Ectodermal cell (in vitro differentiated cells): Measurements from ENCODE around the gene CLHC1.

ENCODE experiments used
- H3K27ac ChIP-seq: 2 replicates; pipeline ENCODE4 v1.7.0; 2013; ENCODE audit warnings: mild to moderate bottlenecking, low read depth, low read length; ENCODE audit not compliant: insufficient read depth, poor library complexity, severe bottlenecking
- H3K27me3 ChIP-seq: 2 replicates; pipeline ENCODE4 v1.7.0; 2013; ENCODE audit warnings: mild to moderate bottlenecking, low read length; ENCODE audit not compliant: insufficient read depth, control insufficient read depth, poor library complexity, severe bottlenecking
- H3K36me3 ChIP-seq: one replicate; pipeline ENCODE4 v1.7.0; 2013; ENCODE audit warnings: low read length; ENCODE audit not compliant: control insufficient read depth, insufficient read depth
- H3K4me1 ChIP-seq: one replicate; pipeline ENCODE4 v1.7.0; 2013; ENCODE audit warnings: low read length; ENCODE audit not compliant: control insufficient read depth, insufficient read depth
- H3K4me3 ChIP-seq: 2 replicates; pipeline ENCODE4 v1.7.0; 2013; ENCODE audit warnings: low read depth, low read length, control low read depth; ENCODE audit not compliant: insufficient read depth
- H3K9me3 ChIP-seq: 2 replicates; pipeline ENCODE4 v1.7.0; 2013; ENCODE audit warnings: mild to moderate bottlenecking, low read length, moderate library complexity; ENCODE audit not compliant: control insufficient read depth
- WGBS, 2 experiments: methylation state at CpG; one replicate each; pipeline ENCODE4 v1.1.7; 2013; ENCODE audit warnings: missing lambda C conversion rate in 2 of 2; 5-methylcytosine and 5-hydroxymethylcytosine counted together

The CLHC1 gene

GRCh38 chr2:55154525-55155030 lies 77.5 kb downstream of the CLHC1 start:
- H3K36me3 ChIP-seq = no peaks in the 10 kb centered on the region

GRCh38 chr2:55153584-55154299 lies 78.4 kb downstream of the CLHC1 start:
- H3K36me3 ChIP-seq = no peaks in the 10 kb centered on the region
- H3K4me3 ChIP-seq = no peak overlapping the region
- H3K4me1 ChIP-seq = peaks cover 34% of the 10 kb centered on the region
- H3K27ac ChIP-seq = no peak overlapping the region
- H3K9me3 ChIP-seq = no peaks in the 10 kb centered on the region
- no peaks in the 10 kb centered on the region for H3K27me3 ChIP-seq
- WGBS, 2 experiments = 77 to 79% methylated on average over 10 of the region's 10 CpGs

More at GRCh38 chr2:55154525-55155030, 77.5 kb downstream of the CLHC1 start:
- 94 to 95% methylated on average over 3 of the region's 3 CpGs for WGBS, 2 experiments
- no peak overlapping the region for H3K4me3 ChIP-seq
- H3K9me3 ChIP-seq = no peaks in the 10 kb centered on the region
- H3K27me3 ChIP-seq = no peaks in the 10 kb centered on the region
- H3K27ac ChIP-seq = no peak overlapping the region
- H3K4me1 ChIP-seq = peaks cover 34% of the 10 kb centered on the region

- peaks cover 34% of the 10 kb centered on the region for H3K4me1 ChIP-seq
- WGBS, 2 experiments = 92 to 95% methylated on average over 14 of the region's 14 CpGs
Observed at GRCh38 chr2:55152475-55153412, 79.3 kb downstream of the CLHC1 start.

GRCh38 chr2:55151733-55152433 lies 80.2 kb downstream of the CLHC1 start:
- H3K9me3 ChIP-seq = no peaks in the 10 kb centered on the region
- no peak overlapping the region for H3K27ac ChIP-seq
- peaks cover 34% of the 10 kb centered on the region for H3K4me1 ChIP-seq
- no peaks in the 10 kb centered on the region for H3K36me3 ChIP-seq
- H3K27me3 ChIP-seq = no peaks in the 10 kb centered on the region
- H3K4me3 ChIP-seq = no peak overlapping the region

More at GRCh38 chr2:55152475-55153412, 79.3 kb downstream of the CLHC1 start:
- Histone ChIP-seq H3K4me3 (no peak overlapping the region), H3K27ac (no peak overlapping the region), H3K27me3 (no peaks in the 10 kb centered on the region), H3K9me3 (no peaks in the 10 kb centered on the region), H3K36me3 (no peaks in the 10 kb centered on the region)

- 91 to 94% methylated on average over 2 to 3 of the region's 3 CpGs for WGBS, 2 experiments
- Histone ChIP-seq H3K36me3 (no peaks in the 10 kb centered on the region), H3K4me3 (no peak overlapping the region), H3K4me1 (peaks cover 25% of the 10 kb centered on the region), H3K27me3 (no peaks in the 10 kb centered on the region), H3K27ac (no peak overlapping the region), H3K9me3 (no peaks in the 10 kb centered on the region)
Observed at GRCh38 chr2:55150834-55151233, 81.3 kb downstream of the CLHC1 start.

- H3K4me3 ChIP-seq = no peak overlapping the region
- H3K27me3 ChIP-seq = no peaks in the 10 kb centered on the region
- no peak overlapping the region for H3K27ac ChIP-seq
- 97 to 98% methylated on average over 2 of the region's 2 CpGs for WGBS, 2 experiments
- H3K4me1 ChIP-seq = peaks cover 6% of the 10 kb centered on the region
- H3K9me3 ChIP-seq = no peaks in the 10 kb centered on the region
- no peaks in the 10 kb centered on the region for H3K36me3 ChIP-seq
Observed at GRCh38 chr2:55148269-55148668, 83.8 kb downstream of the CLHC1 start.

GRCh38 chr2:55147531-55147930 lies 84.6 kb downstream of the CLHC1 start:
- WGBS, 2 experiments = 93 to 94% methylated on average over 3 of the region's 3 CpGs
- no peak overlapping the region for H3K4me3 ChIP-seq
- no peaks in the 10 kb centered on the region for H3K27me3 ChIP-seq
- no peaks in the 10 kb centered on the region for H3K9me3 ChIP-seq
- no peaks in the 10 kb centered on the region for H3K36me3 ChIP-seq
- H3K27ac ChIP-seq = no peak overlapping the region
- H3K4me1 ChIP-seq = no peaks in the 10 kb centered on the region

GRCh38 chr2:55147041-55147440 lies 85.1 kb downstream of the CLHC1 start:
- H3K36me3 ChIP-seq = no peaks in the 10 kb centered on the region
- no peak overlapping the region for H3K27ac ChIP-seq
- H3K27me3 ChIP-seq = no peaks in the 10 kb centered on the region
- H3K4me3 ChIP-seq = no peak overlapping the region
- 94 to 97% methylated on average over 5 of the region's 5 CpGs for WGBS, 2 experiments
- no peaks in the 10 kb centered on the region for H3K9me3 ChIP-seq
- H3K4me1 ChIP-seq = no peaks in the 10 kb centered on the region

GRCh38 chr2:55146263-55146662 lies 85.8 kb downstream of the CLHC1 start:
- Histone ChIP-seq H3K27ac (no peak overlapping the region), H3K4me1 (no peaks in the 10 kb centered on the region), H3K9me3 (no peaks in the 10 kb centered on the region), H3K4me3 (no peak overlapping the region), H3K27me3 (no peaks in the 10 kb centered on the region), H3K36me3 (no peaks in the 10 kb centered on the region)
- 86 to 93% methylated on average over 2 of the region's 2 CpGs for WGBS, 2 experiments
